BE2C (cell line): ENCODE measurements around the gene LARP1B.
"Not testable (repeated sequence)": the region's sequence is repeated elsewhere in the genome, so short reads cannot be mapped to it uniquely, and the experiment has no call there.

Experiments
- DNase-seq: peaks from one replicate; pipeline ENCODE4 v3.0.0-alpha.2; 2020
- H3K27me3 ChIP-seq: fragments of 250-450 bp; sonication (Bioruptor Pico); 2 replicates; pipeline ENCODE4 v1.5.1; 2020; ENCODE audit warnings: mild to moderate bottlenecking
- H3K36me3 ChIP-seq: fragments of 250-450 bp; sonication (Bioruptor Pico); 2 replicates; pipeline ENCODE4 v1.5.1; 2020; ENCODE audit warnings: mild to moderate bottlenecking
- H3K4me1 ChIP-seq: fragments of 250-450 bp; sonication (Bioruptor Pico); 2 replicates; pipeline ENCODE4 v1.5.1; 2020
- H3K4me3 ChIP-seq: 2 replicates; pipeline ENCODE4 v1.5.1; 2011; ENCODE audit warnings: low read depth, low read length
- H3K9me3 ChIP-seq: fragments of 250-450 bp; sonication (Bioruptor Pico); 2 replicates; pipeline ENCODE4 v1.5.1; 2020
- CTCF ChIP-seq: IDR thresholded peaks from 2 replicates; pipeline ENCODE4 v1.5.1; 2012; ENCODE audit warnings: mild to moderate bottlenecking, low read depth, low read length

Gene LARP1B

GRCh38 chr4:128155874-128156456 is 94.9 kb downstream of the LARP1B start:
- H3K9me3 ChIP-seq, result no peaks in the 10 kb centered on the region
- no peak for TF ChIP-seq CTCF
- DNase-seq, result no peak
- H3K4me1 ChIP-seq, result no peaks in the 10 kb centered on the region
- H3K27me3 ChIP-seq, result no peaks in the 10 kb centered on the region
- H3K36me3 ChIP-seq, result no peaks in the 10 kb centered on the region; the same call in 1 of the 2 replicates
- H3K4me3 ChIP-seq, result no peak overlapping the region

- H3K4me3 ChIP-seq, H3K4me1 ChIP-seq, DNase-seq, H3K27me3 ChIP-seq, H3K36me3 ChIP-seq, H3K9me3 ChIP-seq: not testable (repeated sequence)
These were observed 95.4 kb downstream of the LARP1B start for GRCh38 chr4:128156472-128156871.

- no peaks in the 10 kb centered on the region for H3K4me1 ChIP-seq
- DNase-seq, result no peak
- no peak overlapping the region for H3K4me3 ChIP-seq
- no peak for TF ChIP-seq CTCF
- H3K36me3 ChIP-seq, result no peaks in the 10 kb centered on the region; the same call in 1 of the 2 replicates
- H3K9me3 ChIP-seq, result no peaks in the 10 kb centered on the region
- no peaks in the 10 kb centered on the region for H3K27me3 ChIP-seq
These were observed 97.8 kb downstream of the LARP1B start for GRCh38 chr4:128158894-128159293.

- Histone ChIP-seq H3K9me3 (no peaks in the 10 kb centered on the region), H3K4me1 (no peaks in the 10 kb centered on the region), H3K36me3 (no peaks in the 10 kb centered on the region; the same call in 1 of the 2 replicates), H3K4me3 (no peak overlapping the region), H3K27me3 (no peaks in the 10 kb centered on the region)
- TF ChIP-seq CTCF, result no peak
- DNase-seq, result no peak
These were observed 98.9 kb downstream of the LARP1B start for GRCh38 chr4:128159967-128160366.

- no peak overlapping the region for H3K4me3 ChIP-seq
- no peaks in the 10 kb centered on the region for H3K9me3 ChIP-seq
- no peak for TF ChIP-seq CTCF
- H3K27me3 ChIP-seq, result no peaks in the 10 kb centered on the region
- no peaks in the 10 kb centered on the region; the same call in 1 of the 2 replicates for H3K36me3 ChIP-seq
- no peaks in the 10 kb centered on the region for H3K4me1 ChIP-seq
- no peak for DNase-seq
These were observed 100.0 kb downstream of the LARP1B start for GRCh38 chr4:128161138-128161537.

GRCh38 chr4:128162434-128162833 is 101.3 kb downstream of the LARP1B start:
- Histone ChIP-seq H3K4me3 (no peak overlapping the region), H3K36me3 (no peaks in the 10 kb centered on the region), H3K27me3 (no peaks in the 10 kb centered on the region), H3K4me1 (no peaks in the 10 kb centered on the region), H3K9me3 (no peaks in the 10 kb centered on the region)
- no peak for TF ChIP-seq CTCF
- DNase-seq, result no peak
